ENCODE data around the gene SNCA. TPM values are rescaled to one million over a fixed set of nuclear protein-coding genes. Genes with fewer than 3 reads are reported as not detected.

The SNCA gene
- total RNA-seq, 1 experiment from 2014 or later: 3.1 TPM

DNA sequence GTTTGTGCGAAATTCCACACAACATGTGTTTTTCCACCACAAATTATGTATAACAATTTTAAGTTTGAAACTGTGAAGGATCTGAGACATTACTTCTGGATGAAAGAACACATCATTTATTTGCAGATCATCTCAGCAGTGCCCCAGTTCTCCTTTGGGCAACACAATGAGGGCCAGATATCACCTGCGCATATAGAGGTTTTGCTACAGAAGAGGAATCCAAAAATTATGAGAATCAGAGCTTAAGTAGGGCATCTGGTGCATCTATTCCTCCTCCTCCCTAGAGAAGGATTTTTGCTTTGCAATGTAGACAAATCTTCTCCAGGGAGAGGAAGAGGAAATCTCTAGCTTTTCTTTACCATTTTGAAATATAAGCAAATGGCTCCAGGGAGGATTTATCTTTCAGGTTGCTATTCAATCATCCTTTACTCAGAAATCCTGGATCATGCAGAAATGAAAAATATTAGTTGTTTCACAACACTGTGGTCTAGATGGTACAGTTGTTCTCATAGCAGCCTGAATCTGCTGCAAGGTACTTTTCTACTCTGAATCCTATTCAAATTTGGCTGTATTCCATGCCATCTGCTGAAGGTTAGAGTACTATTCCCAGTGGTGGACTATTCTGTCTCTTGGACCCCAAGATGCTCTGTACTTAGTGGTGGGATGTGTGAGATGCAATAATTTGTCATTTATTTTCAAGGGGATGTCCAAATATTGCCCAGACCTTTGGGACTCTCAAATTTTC, 132.1 kb downstream of the SNCA start:
- Histone ChIP-seq H3K27me3 (replicated peaks; ENCODE audit: insufficient read depth, low read depth, low read length, poor library complexity) (no peaks in the 10 kb centered on the region), H3K9me3 (ENCODE audit: low read depth, low read length, poor library complexity, severe bottlenecking) (no peaks in the 10 kb centered on the region), H3K4me3 (ENCODE audit: low read depth, low read length, poor library complexity, severe bottlenecking) (no peak overlapping the region), H3K27ac (ENCODE audit: low read depth, low read length, poor library complexity, severe bottlenecking) (no peak overlapping the region), H3K4me1 (ENCODE audit: insufficient read depth, low read length, poor library complexity, severe bottlenecking) (no peaks in the 10 kb centered on the region), H3K36me3 (ENCODE audit: insufficient read depth, low read length, poor library complexity, severe bottlenecking) (no peaks in the 10 kb centered on the region)
- BruUV-seq (replicated peaks): no TSS peak
- intact Hi-C loops (cut with micrococcal nuclease; ENCODE audit: unreplicated experiment): no loop called here
- CTCF ChIA-PET: no interaction called here
- TF ChIP-seq EZH2 (IDR thresholded peaks at IDR 0.05; ENCODE audit: borderline replicate concordance, low read depth, low read length, poor library complexity, severe bottlenecking): no peak
- TF ChIP-seq, protein P1, sequence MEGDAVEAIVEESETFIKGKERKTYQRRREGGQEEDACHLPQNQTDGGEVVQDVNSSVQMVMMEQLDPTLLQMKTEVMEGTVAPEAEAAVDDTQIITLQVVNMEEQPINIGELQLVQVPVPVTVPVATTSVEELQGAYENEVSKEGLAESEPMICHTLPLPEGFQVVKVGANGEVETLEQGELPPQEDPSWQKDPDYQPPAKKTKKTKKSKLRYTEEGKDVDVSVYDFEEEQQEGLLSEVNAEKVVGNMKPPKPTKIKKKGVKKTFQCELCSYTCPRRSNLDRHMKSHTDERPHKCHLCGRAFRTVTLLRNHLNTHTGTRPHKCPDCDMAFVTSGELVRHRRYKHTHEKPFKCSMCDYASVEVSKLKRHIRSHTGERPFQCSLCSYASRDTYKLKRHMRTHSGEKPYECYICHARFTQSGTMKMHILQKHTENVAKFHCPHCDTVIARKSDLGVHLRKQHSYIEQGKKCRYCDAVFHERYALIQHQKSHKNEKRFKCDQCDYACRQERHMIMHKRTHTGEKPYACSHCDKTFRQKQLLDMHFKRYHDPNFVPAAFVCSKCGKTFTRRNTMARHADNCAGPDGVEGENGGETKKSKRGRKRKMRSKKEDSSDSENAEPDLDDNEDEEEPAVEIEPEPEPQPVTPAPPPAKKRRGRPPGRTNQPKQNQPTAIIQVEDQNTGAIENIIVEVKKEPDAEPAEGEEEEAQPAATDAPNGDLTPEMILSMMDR (conservative IDR thresholded peaks at IDR 0.05; ENCODE audit: low read depth, low read length): no peak
- POLR2A ChIA-PET (ENCODE audit: low non-redundant PET): no interaction called here
- no peak for DNase-seq (ENCODE audit: low spot score)

DNA sequence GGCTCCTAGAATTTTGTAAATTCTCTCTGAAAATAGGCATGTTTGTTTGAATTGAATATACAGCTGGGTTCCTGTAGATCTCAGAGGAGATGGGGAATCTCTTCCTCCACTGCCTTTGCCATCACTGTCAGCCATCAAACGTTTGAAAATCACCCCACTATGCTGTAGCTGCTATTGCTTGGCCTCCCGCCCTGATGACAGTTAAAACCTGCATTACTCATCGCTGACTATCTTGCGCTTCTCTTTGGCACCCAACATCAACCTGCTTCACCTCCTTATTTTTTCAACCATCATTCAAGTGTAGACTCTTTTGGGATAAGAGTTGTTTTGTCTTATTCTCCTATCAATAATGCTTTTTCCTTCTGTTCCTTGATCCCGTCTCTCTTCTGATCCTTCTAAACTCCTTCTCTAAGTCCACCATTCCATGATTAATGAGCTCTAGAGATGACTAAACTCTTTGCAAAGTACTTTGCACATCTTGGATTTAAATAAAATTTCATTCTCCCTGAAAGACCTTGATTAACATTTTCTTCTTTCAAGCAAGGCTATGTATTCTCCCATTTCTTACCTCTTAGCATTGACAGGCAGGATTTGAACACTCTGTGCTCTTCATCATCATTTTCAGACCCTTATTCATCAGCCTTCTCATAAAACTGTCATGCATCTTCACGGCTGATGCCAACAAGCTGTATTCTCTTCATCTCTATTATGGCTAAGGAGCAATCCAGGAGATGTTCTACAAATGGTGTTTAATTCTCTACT, 133.0 kb downstream of the SNCA start:
- Histone ChIP-seq H3K36me3 (ENCODE audit: insufficient read depth, low read length, poor library complexity, severe bottlenecking) (no peaks in the 10 kb centered on the region), H3K4me1 (ENCODE audit: insufficient read depth, low read length, poor library complexity, severe bottlenecking) (no peaks in the 10 kb centered on the region), H3K27me3 (replicated peaks; ENCODE audit: insufficient read depth, low read depth, low read length, poor library complexity) (no peaks in the 10 kb centered on the region), H3K9me3 (ENCODE audit: low read depth, low read length, poor library complexity, severe bottlenecking) (no peaks in the 10 kb centered on the region), H3K27ac (ENCODE audit: low read depth, low read length, poor library complexity, severe bottlenecking) (no peak overlapping the region), H3K4me3 (ENCODE audit: low read depth, low read length, poor library complexity, severe bottlenecking) (no peak overlapping the region)
- no peak for TF ChIP-seq EZH2 (IDR thresholded peaks at IDR 0.05; ENCODE audit: borderline replicate concordance, low read depth, low read length, poor library complexity, severe bottlenecking)
- DNase-seq (ENCODE audit: low spot score): no peak
- POLR2A ChIA-PET (ENCODE audit: low non-redundant PET): no interaction called here
- intact Hi-C loops (cut with micrococcal nuclease; ENCODE audit: unreplicated experiment): no loop called here
- BruUV-seq (replicated peaks): no TSS peak
- CTCF ChIA-PET: no interaction called here

DNA sequence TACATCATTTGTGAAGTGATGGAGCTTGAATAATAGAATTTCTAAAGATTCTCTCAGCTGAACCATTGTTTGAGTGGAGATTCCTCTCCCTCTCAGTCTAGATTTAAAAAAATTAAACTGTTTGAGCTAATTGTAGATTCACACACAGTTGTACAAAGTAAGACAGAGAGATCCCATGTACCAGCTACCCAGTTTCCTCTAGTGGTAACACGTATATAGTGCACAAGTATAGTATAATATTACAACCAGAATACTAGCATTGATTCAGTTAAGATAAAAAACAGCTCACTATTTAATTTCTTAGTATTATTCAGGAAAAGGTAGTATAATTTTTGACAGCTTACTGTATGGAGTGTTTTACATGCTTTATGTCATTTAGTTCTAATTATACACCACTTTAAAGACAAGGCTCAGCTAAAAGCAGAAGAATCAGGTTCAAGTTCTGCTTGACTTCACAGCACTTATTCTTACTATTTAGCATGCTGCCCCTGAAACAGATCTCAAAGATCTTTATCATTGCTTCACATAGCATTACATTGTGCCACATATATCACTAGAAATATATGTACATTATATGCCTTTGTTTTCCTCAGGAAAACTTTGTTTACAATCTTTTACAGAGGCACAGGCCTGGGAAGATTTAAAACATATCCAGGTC, 136.1 kb downstream of the SNCA start:
- Histone ChIP-seq H3K4me1 (ENCODE audit: insufficient read depth, low read length, poor library complexity, severe bottlenecking) (no peaks in the 10 kb centered on the region), H3K4me3 (ENCODE audit: low read depth, low read length, poor library complexity, severe bottlenecking) (no peak overlapping the region), H3K9me3 (ENCODE audit: low read depth, low read length, poor library complexity, severe bottlenecking) (no peaks in the 10 kb centered on the region), H3K27ac (ENCODE audit: low read depth, low read length, poor library complexity, severe bottlenecking) (no peak overlapping the region), H3K27me3 (replicated peaks; ENCODE audit: insufficient read depth, low read depth, low read length, poor library complexity) (no peaks in the 10 kb centered on the region), H3K36me3 (ENCODE audit: insufficient read depth, low read length, poor library complexity, severe bottlenecking) (no peaks in the 10 kb centered on the region)
- BruUV-seq (replicated peaks): no TSS peak
- ChIA-PET POLR2A (ENCODE audit: low non-redundant PET) (no interaction called here), CTCF (no interaction called here)
- TF ChIP-seq, protein P1 (conservative IDR thresholded peaks at IDR 0.05; ENCODE audit: low read depth, low read length): no peak
- TF ChIP-seq EZH2 (IDR thresholded peaks at IDR 0.05; ENCODE audit: borderline replicate concordance, low read depth, low read length, poor library complexity, severe bottlenecking): no peak
- intact Hi-C loops (cut with micrococcal nuclease; ENCODE audit: unreplicated experiment): no loop called here
- DNase-seq (ENCODE audit: low spot score): no peak

All from A673 (cell line).